Measurements from ENCODE around the gene ASRGL1.
"Not testable (repeated sequence)": the region's sequence is repeated elsewhere in the genome, so short reads cannot be mapped to it uniquely, and the experiment has no call there.

ASRGL1 gene

DNA sequence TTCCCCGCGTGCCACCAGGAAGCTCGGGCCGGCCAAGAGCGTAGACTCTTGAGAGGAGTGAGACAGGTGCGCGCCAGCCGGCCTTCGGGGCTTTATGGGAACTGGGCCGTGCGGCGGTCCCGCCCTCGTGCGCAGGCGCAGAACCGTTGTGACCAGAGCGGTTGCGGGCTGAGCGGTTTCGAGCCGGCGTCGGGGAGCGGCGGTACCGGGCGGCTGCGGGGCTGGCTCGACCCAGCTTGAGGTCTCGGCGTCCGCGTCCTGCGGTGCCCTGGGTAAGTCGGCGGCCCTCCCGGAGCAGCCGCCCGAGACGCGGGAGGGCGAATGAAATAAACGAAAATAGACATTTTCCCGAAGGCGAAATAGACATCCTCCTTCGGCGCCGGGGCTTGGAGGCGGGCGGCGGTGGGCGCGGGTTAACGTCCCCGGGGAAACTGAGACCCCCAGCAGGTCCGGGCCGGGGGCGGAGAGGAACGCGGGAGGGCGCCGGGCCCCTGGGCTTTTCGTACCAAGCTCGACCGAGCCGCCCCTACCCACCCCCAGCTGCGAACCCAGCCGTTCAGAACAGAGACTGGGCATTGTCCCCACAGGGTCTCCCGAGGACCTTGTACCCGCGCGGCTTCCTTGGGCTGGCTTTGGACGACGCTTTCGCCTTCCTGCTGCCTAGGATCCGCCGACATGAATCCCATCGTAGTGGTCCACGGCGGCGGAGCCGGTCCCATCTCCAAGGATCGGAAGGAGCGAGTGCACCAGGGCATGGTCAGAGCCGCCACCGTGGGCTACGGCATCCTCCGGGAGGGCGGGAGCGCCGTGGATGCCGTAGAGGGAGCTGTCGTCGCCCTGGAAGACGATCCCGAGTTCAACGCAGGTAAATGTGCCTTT lies at the start of gene ASRGL1:
Gene ASRGL1 (plus strand): TSS at position 146 of the 879 bp plus-strand sequence. CDS start 530 bp downstream, at position 676.
- H3K4me3 ChIP-seq (ENCODE audit: low read length): peak within 1 kb of the TSS; percentile 54
- H3K4me1 ChIP-seq (ENCODE audit: insufficient read depth, low read length): no peaks in the 10 kb centered on the region
- no peaks in the 10 kb centered on the region for H3K9me3 ChIP-seq (ENCODE audit: low read length)
- H2AFZ ChIP-seq (ENCODE audit: low read depth, low read length): peak within 1 kb of the TSS; percentile 90
- no peaks in the 10 kb centered on the region for H3K36me3 ChIP-seq (ENCODE audit: insufficient read depth, low read length)
- peaks cover 15% of the 10 kb centered on the region for H3K27me3 ChIP-seq (ENCODE audit: insufficient read depth, low read length)

DNA sequence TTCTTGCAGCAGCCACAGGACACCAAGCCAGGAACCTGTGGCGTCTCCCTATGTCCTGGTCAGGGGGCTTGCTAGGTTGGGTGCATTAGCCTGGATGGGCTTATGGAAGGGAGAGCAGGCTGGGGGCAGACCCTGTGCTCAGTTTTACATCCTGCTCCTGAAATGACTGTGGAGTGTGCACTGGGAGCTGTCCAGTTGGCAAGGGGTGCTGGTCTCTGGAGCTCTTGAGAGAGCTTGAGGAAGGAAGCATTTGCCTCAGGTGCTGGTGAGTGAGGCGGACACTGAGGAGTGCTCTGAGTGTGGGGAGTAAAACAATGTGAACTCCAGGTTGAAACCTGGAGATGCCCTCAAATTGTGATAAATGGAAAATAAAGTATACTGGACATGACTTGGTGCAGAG lies 41.7 kb upstream of the ASRGL1 start:
- Histone ChIP-seq H3K27me3 (ENCODE audit: insufficient read depth, low read length) (peaks cover 3% of the 10 kb centered on the region), H3K9me3 (ENCODE audit: low read length) (no peaks in the 10 kb centered on the region), H3K4me1 (ENCODE audit: insufficient read depth, low read length) (no peaks in the 10 kb centered on the region), H3K4me3 (ENCODE audit: low read length) (no peak overlapping the region), H3K36me3 (ENCODE audit: insufficient read depth, low read length) (no peaks in the 10 kb centered on the region), H2AFZ (ENCODE audit: low read depth, low read length) (no peak overlapping the region)

DNA sequence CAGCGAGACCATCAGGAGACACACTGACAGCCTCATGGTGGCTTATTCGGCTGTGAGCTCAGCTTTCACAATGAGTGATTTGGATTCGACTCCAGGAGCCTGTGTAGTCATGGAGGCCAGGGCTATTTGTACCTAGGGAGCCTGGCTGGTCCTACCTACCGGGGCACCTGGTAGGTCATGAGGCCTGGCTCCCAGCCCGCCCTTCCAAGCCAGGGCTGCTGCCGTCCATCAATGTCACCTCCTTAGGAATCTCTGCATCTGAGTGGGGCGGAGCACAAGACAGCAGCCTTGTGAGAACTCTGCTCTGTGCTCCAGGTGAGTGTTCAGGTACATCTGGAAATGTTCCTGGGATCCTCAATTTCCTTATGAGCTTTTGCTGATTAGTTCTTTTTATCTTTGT lies 38.3 kb upstream of the ASRGL1 start, which contains the start of gene SCGB1D4:
Gene SCGB1D4 (minus strand): TSS at position 101 of the 400 bp plus-strand sequence. CDS start 65 bp downstream, at position 36.
- Histone ChIP-seq H3K4me1 (ENCODE audit: insufficient read depth, low read length) (no peaks in the 10 kb centered on the region), H3K4me3 (ENCODE audit: low read length) (no peak within 1 kb of the TSS), H3K9me3 (ENCODE audit: low read length) (no peaks in the 10 kb centered on the region), H3K36me3 (ENCODE audit: insufficient read depth, low read length) (no peaks in the 10 kb centered on the region), H2AFZ (ENCODE audit: low read depth, low read length) (no peak within 1 kb of the TSS), H3K27me3 (ENCODE audit: insufficient read depth, low read length) (peaks cover 9% of the 10 kb centered on the region)

DNA sequence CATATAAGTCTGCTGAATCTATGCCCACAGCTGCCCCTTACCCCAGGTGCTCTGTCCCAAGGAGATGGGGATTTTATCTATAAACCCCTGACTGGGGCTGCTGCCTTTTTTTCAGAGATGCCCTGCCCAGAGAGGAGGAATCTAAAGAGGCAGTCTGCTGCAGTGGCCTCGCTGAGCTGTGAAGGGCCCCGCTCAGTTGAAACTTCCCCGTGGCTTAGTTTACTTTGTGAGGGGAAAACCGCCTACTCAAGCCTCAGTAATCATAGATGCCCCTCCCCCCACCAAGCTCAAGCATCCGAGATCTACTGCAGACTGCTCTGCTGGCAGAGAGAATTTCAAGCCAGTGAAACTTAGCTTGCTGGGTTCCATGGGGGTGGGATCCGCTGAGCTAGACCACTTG lies 31.0 kb upstream of the ASRGL1 start:
- no peaks in the 10 kb centered on the region for H3K36me3 ChIP-seq (ENCODE audit: insufficient read depth, low read length)
- no peak overlapping the region for H2AFZ ChIP-seq (ENCODE audit: low read depth, low read length)
- no peaks in the 10 kb centered on the region for H3K4me1 ChIP-seq (ENCODE audit: insufficient read depth, low read length)
- peaks cover 6% of the 10 kb centered on the region for H3K27me3 ChIP-seq (ENCODE audit: insufficient read depth, low read length)
- H3K9me3 ChIP-seq (ENCODE audit: low read length): no peaks in the 10 kb centered on the region
- H3K4me3 ChIP-seq (ENCODE audit: low read length): no peak overlapping the region

DNA sequence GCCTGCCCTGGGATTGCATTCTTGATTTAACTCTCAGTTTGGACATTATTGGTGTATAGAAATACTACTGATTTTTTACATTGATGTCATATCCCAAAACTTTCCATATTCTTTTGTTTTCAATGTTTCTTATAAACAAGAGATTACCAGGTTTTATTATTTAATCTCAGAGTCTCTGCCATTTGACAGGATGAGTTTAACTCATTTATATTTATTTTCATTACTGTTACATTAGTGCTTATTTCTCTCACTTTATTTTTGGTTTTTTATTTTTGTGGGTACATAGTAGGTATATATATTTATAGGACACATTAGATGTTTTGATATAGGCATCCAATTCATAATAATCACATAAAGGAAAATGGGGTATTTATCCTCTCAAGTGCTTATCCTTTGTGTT lies 29.3 kb upstream of the ASRGL1 start:
- Histone ChIP-seq H3K36me3 (ENCODE audit: insufficient read depth, low read length) (no peaks in the 10 kb centered on the region), H3K4me3 (ENCODE audit: low read length) (no peak overlapping the region), H3K4me1 (ENCODE audit: insufficient read depth, low read length) (no peaks in the 10 kb centered on the region), H3K27me3 (ENCODE audit: insufficient read depth, low read length) (peaks cover 6% of the 10 kb centered on the region), H2AFZ (ENCODE audit: low read depth, low read length) (no peak overlapping the region), H3K9me3 (ENCODE audit: low read length) (no peaks in the 10 kb centered on the region)

DNA sequence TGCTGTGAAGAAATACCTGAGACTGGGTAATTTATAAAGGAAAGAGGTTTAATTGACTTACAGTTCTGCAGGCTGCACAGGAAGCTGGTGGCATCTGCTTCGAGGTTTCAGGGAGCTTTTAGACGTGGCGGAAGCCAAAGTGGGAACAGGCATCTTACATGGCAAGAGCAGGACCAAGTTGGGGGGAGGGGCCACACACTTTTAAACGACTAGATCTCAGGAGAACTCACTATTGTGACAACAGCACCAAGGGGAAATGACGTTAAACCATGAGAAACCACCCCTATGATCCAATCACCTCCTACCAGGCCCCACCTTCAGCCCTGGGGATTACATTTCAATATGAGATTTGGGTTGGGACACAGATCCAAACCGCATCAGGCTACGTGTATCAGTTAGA lies 27.3 kb upstream of the ASRGL1 start:
- Histone ChIP-seq H3K36me3 (ENCODE audit: insufficient read depth, low read length) (no peaks in the 10 kb centered on the region), H3K27me3 (ENCODE audit: insufficient read depth, low read length) (peaks cover 6% of the 10 kb centered on the region), H2AFZ (ENCODE audit: low read depth, low read length) (no peak overlapping the region), H3K9me3 (ENCODE audit: low read length) (no peaks in the 10 kb centered on the region), H3K4me3 (ENCODE audit: low read length) (no peak overlapping the region), H3K4me1 (ENCODE audit: insufficient read depth, low read length) (no peaks in the 10 kb centered on the region)

DNA sequence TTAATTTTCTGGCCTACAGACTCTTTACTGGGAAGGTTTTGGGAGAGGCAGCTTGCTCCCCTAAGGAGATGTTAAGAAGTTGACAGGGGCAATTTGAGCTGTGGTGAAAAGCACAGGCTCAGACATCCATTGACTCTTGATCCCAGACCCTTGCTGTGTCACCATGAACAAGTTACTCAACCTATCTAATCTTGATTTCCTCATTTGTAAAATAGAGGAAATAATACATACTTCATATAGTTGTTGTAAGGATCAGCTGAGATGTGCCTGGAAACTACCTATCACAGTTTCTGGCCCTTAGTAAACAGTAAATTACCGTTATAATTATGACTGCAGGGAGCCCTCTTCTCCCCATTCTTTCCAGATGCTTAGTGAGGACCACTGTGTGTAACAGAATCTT lies 21.8 kb upstream of the ASRGL1 start:
- no peaks in the 10 kb centered on the region for H3K9me3 ChIP-seq (ENCODE audit: low read length)
- H3K4me1 ChIP-seq (ENCODE audit: insufficient read depth, low read length): no peaks in the 10 kb centered on the region
- peaks cover 20% of the 10 kb centered on the region for H3K27me3 ChIP-seq (ENCODE audit: insufficient read depth, low read length)
- H3K4me3 ChIP-seq (ENCODE audit: low read length): no peak overlapping the region
- no peak overlapping the region for H2AFZ ChIP-seq (ENCODE audit: low read depth, low read length)
- H3K36me3 ChIP-seq (ENCODE audit: insufficient read depth, low read length): no peaks in the 10 kb centered on the region

DNA sequence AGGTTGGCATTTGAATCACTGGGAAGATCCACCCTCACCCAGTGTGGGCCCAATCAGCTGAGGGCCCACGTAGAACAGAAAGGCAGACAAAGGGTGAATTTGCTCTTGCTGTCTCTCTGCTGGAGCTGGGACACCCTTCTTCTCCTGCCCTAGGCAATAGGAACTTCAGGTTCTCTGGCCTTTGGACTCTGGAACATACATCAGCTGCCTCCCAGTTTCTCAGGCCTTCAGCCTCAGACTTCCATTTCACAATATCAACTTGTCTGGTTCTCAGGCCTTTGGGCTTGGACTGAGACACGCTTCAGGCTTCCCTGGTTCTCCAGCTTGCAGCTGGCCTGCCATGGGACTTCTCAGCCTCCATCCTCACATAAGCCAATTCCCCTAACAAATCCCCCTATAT lies 14.7 kb upstream of the ASRGL1 start:
- Histone ChIP-seq H3K36me3 (ENCODE audit: insufficient read depth, low read length) (no peaks in the 10 kb centered on the region), H3K9me3 (ENCODE audit: low read length) (no peaks in the 10 kb centered on the region), H2AFZ (ENCODE audit: low read depth, low read length) (no peak overlapping the region)

DNA sequence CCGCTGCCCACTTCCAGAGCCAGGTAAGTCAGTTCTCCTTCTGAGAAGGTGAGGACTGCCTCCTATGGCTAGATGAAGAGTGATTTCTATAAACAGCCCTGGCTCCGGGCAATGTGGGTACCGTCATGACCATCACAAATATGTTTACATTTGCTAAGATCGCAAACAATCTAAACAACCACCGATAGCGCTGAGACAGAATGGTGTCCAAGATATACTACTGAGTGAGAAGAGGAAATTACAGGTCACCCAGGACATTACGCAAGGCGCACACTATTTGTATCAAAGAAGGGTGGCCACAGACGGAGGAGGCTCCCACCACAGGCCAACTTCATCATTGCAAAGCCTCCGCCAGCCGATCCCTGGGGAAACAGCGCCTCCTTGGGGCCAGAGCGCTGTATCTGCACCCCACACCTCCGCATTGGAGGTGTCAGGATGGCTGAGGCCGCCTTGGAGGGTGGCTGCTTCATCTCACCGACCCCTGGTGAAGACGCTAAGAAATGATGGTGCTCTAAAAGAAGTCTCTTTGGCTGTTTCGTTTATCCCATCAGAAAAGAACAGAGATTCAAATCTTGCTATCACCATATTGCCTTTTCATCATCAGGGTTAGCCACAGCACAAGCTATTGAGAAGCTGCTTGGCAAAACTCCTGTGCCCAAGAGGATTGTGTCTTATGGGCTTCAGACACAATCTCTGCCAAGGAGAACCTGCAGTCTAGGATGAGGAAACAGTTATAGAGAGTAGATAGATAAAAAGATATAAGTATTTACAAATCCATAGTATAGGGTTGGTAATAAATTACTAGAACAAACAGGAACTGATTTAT lies 12.3 kb upstream of the ASRGL1 start:
- no peaks in the 10 kb centered on the region for H3K36me3 ChIP-seq (ENCODE audit: insufficient read depth, low read length)
- H3K9me3 ChIP-seq (ENCODE audit: low read length): no peaks in the 10 kb centered on the region
- peaks cover 9% of the 10 kb centered on the region for H3K27me3 ChIP-seq (ENCODE audit: insufficient read depth, low read length)
- no peak overlapping the region for H2AFZ ChIP-seq (ENCODE audit: low read depth, low read length)
- H3K4me1 ChIP-seq (ENCODE audit: insufficient read depth, low read length): peaks cover 7% of the 10 kb centered on the region
- H3K4me3 ChIP-seq (ENCODE audit: low read length): no peak overlapping the region

More for the DNA sequence above, 14.7 kb upstream of the ASRGL1 start:
- Histone ChIP-seq H3K4me3 (ENCODE audit: low read length) (no peak overlapping the region), H3K27me3 (ENCODE audit: insufficient read depth, low read length) (peaks cover 12% of the 10 kb centered on the region), H3K4me1 (ENCODE audit: insufficient read depth, low read length) (peaks cover 7% of the 10 kb centered on the region)

DNA sequence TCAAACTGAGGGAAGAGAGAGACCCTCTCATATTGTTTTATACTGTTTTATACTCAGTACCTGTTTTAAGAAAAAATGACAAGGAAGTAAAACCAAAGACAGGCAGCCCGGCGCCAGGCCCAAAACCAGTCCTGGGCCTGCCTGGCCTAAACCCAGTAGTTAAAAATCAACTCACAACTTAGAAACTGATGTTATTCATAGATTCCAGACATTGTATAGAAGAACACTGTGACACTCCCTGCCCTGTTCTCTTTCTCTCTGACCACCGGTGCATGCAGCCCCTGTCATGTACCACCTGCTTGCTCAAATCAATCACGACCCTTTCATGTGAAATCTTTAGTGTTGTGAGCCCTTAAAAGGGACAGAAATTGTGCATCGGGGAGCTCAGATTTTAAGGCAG lies 11.5 kb upstream of the ASRGL1 start:
- H3K27me3 ChIP-seq (ENCODE audit: insufficient read depth, low read length); H3K4me3 ChIP-seq (ENCODE audit: low read length); H2AFZ ChIP-seq (ENCODE audit: low read depth, low read length); H3K36me3 ChIP-seq (ENCODE audit: insufficient read depth, low read length); H3K9me3 ChIP-seq (ENCODE audit: low read length); H3K4me1 ChIP-seq (ENCODE audit: insufficient read depth, low read length): not testable (repeated sequence)

DNA sequence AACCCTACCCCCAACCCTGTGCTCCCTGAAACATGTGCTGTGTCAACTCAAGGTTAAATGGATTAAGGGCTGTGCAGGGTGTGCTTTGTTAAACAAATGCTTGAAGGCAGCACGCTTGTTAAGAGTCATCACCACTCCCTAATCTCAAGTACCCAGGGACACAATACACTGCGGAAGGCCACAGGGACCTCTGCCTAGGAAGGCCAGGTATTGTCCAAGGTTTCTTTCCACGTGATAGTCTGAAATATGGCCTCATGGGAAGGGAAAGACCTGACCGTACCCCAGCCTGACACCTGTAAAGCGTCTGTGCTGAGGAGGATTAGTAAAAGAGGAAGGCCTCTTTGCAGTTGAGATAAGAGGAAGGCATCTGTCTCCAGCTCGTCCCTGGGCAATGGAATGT lies 10.5 kb upstream of the ASRGL1 start:
- not testable (repeated sequence) for H3K27me3 ChIP-seq (ENCODE audit: insufficient read depth, low read length); H3K36me3 ChIP-seq (ENCODE audit: insufficient read depth, low read length); H2AFZ ChIP-seq (ENCODE audit: low read depth, low read length); H3K4me3 ChIP-seq (ENCODE audit: low read length); H3K9me3 ChIP-seq (ENCODE audit: low read length); H3K4me1 ChIP-seq (ENCODE audit: insufficient read depth, low read length)

DNA sequence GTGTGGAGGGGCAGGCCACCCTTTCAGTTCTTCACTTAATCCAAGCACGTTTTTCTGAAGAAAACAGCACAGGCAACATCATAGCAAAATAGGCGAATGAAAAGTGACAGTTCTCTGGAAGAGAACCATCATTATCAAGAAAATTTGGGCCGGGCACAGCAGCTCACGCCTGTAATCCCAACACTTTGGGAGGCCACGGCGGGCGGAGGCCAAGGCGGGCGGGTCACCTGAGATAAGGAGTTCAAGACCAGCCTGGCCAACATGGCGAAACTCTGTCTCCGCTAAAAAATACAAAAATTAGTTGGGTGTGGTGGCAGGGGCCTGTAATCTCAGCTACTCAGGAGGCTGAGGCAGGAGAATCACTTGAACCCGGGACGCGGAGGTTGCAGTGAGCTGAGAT lies 9.7 kb upstream of the ASRGL1 start:
- not testable (repeated sequence) for H2AFZ ChIP-seq (ENCODE audit: low read depth, low read length); H3K36me3 ChIP-seq (ENCODE audit: insufficient read depth, low read length); H3K9me3 ChIP-seq (ENCODE audit: low read length); H3K4me1 ChIP-seq (ENCODE audit: insufficient read depth, low read length); H3K4me3 ChIP-seq (ENCODE audit: low read length); H3K27me3 ChIP-seq (ENCODE audit: insufficient read depth, low read length)

DNA sequence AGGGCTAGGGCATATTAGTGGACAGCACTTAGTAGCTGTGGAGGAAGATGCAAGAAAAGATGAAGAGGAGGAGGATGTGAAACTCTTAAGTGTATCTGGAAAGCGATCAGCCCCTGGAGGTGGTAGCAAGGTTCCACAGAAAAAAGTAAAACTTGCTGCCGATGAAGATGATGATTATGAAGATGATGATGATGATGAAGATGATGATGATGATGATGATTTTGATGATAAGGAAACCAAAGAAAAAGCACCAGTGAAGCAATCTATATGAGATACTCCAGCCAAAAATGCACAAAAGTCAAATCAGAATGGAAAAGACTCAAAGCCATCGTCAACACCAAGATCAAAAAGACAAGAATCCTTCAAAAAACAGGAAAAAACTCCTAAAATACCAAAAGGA lies 6.0 kb upstream of the ASRGL1 start:
- H3K27me3 ChIP-seq (ENCODE audit: insufficient read depth, low read length); H3K4me3 ChIP-seq (ENCODE audit: low read length); H2AFZ ChIP-seq (ENCODE audit: low read depth, low read length); H3K9me3 ChIP-seq (ENCODE audit: low read length); H3K36me3 ChIP-seq (ENCODE audit: insufficient read depth, low read length); H3K4me1 ChIP-seq (ENCODE audit: insufficient read depth, low read length): not testable (repeated sequence)
